Measurements from ENCODE around the gene TMEM126B. TPM values are rescaled to one million over a fixed set of nuclear protein-coding genes. Genes with fewer than 3 reads are reported as not detected.

Gene TMEM126B
- total RNA-seq, 3 donors from 2014 or later (not counting 1 experiment from before 2014, with no cell fraction given), result 29.4 to 38.6 (median 31.2) TPM

GRCh38 chr11:85673393-85673792 is 45.0 kb downstream of the TMEM126B start:
- no peaks in the 10 kb centered on the region for H3K9me3 Mint-ChIP-seq
- 84% methylated on average over 3 of the region's 3 CpGs for WGBS (ENCODE audit: insufficient coverage)
- no peak overlapping the region for H3K4me3 ChIP-seq (ENCODE audit: low read length)
- no peaks in the 10 kb centered on the region for H3K4me1 Mint-ChIP-seq
- no peaks in the 10 kb centered on the region for H3K36me3 ChIP-seq (ENCODE audit: control insufficient read depth, insufficient read depth, low read length)
- H3K9me3 ChIP-seq (ENCODE audit: control insufficient read depth, insufficient read depth, low read length), result no peaks in the 10 kb centered on the region
- no peaks in the 10 kb centered on the region for H3K27me3 ChIP-seq (ENCODE audit: control insufficient read depth, insufficient read depth, low read length)
- intact Hi-C loops (cut with micrococcal nuclease), result no loop called here
- no peak overlapping the region for H3K27ac ChIP-seq (ENCODE audit: low read length)
- H3K4me1 ChIP-seq (ENCODE audit: control insufficient read depth, insufficient read depth, low read length), result no peaks in the 10 kb centered on the region
- ATAC-seq, result no peak
- no peak for DNase-seq
- no peak overlapping the region for H3K27ac Mint-ChIP-seq
- TF ChIP-seq, protein P1, sequence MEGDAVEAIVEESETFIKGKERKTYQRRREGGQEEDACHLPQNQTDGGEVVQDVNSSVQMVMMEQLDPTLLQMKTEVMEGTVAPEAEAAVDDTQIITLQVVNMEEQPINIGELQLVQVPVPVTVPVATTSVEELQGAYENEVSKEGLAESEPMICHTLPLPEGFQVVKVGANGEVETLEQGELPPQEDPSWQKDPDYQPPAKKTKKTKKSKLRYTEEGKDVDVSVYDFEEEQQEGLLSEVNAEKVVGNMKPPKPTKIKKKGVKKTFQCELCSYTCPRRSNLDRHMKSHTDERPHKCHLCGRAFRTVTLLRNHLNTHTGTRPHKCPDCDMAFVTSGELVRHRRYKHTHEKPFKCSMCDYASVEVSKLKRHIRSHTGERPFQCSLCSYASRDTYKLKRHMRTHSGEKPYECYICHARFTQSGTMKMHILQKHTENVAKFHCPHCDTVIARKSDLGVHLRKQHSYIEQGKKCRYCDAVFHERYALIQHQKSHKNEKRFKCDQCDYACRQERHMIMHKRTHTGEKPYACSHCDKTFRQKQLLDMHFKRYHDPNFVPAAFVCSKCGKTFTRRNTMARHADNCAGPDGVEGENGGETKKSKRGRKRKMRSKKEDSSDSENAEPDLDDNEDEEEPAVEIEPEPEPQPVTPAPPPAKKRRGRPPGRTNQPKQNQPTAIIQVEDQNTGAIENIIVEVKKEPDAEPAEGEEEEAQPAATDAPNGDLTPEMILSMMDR (IDR thresholded peaks at IDR 0.05), result no peak
- no peaks in the 10 kb centered on the region for H3K36me3 Mint-ChIP-seq
- H3K27me3 Mint-ChIP-seq (ENCODE audit: low read depth in 2 of 2), result peaks cover 4 to 7% of the 10 kb centered on the region in 2 donors
- no peak overlapping the region for H3K4me3 Mint-ChIP-seq

- ATAC-seq (no peak), DNase-seq (no peak)
- no peak overlapping the region for H3K4me3 ChIP-seq (ENCODE audit: low read length)
- no peaks in the 10 kb centered on the region for H3K9me3 ChIP-seq (ENCODE audit: control insufficient read depth, insufficient read depth, low read length)
- Mint-ChIP-seq H3K27me3 (ENCODE audit: low read depth in 2 of 2) (peaks cover 0 to 2% of the 10 kb centered on the region in 2 donors), H3K9me3 (no peaks in the 10 kb centered on the region), H3K27ac (no peak overlapping the region), H3K4me3 (no peak overlapping the region), H3K4me1 (peaks cover 21 to 22% of the 10 kb centered on the region in 2 donors), H3K36me3 (no peaks in the 10 kb centered on the region)
- TF ChIP-seq, protein P1 (IDR thresholded peaks at IDR 0.05), result no peak
- peaks cover 5% of the 10 kb centered on the region for H3K4me1 ChIP-seq (ENCODE audit: control insufficient read depth, insufficient read depth, low read length)
- WGBS (ENCODE audit: insufficient coverage), result 100% methylated on average over 2 of the region's 4 CpGs
- H3K27me3 ChIP-seq (ENCODE audit: control insufficient read depth, insufficient read depth, low read length), result no peaks in the 10 kb centered on the region
- H3K27ac ChIP-seq (ENCODE audit: low read length), result no peak overlapping the region
- no peaks in the 10 kb centered on the region for H3K36me3 ChIP-seq (ENCODE audit: control insufficient read depth, insufficient read depth, low read length)
- intact Hi-C loops (cut with micrococcal nuclease), result no loop called here
Observed at GRCh38 chr11:85679576-85679975, 51.2 kb downstream of the TMEM126B start.

DNA sequence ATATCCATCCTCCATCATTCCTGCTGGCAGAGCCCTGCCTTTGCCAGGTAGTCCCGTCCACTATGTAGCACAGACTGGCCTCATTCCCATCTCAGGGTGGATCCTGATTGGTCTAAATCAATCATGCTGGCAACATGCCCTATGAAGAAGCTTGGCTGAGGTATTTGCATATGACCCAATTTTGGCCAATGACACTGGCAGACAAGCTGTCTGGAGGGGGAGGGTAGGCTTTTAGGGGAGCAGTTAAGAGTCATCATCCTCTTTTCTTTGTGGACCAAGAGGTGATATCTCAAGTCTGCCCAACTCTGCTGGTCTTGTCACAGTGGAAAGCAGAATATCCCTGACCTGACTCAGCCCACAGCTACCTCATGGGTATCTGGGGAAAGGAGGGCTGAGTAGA is 52.5 kb downstream of the TMEM126B start:
- peak; percentile 55 to 79 (median 67) for ATAC-seq
- WGBS (ENCODE audit: insufficient coverage), result 100% methylated on average over 1 of the region's 1 CpG
- H3K36me3 Mint-ChIP-seq, result no peaks in the 10 kb centered on the region

More for the DNA sequence above, 52.5 kb downstream of the TMEM126B start:
- peaks cover 26 to 31% of the 10 kb centered on the region in 2 donors for H3K4me1 Mint-ChIP-seq
- H3K4me3 Mint-ChIP-seq, result no peak overlapping the region
- Histone ChIP-seq H3K9me3 (ENCODE audit: control insufficient read depth, insufficient read depth, low read length) (no peaks in the 10 kb centered on the region), H3K27me3 (ENCODE audit: control insufficient read depth, insufficient read depth, low read length) (no peaks in the 10 kb centered on the region), H3K36me3 (ENCODE audit: control insufficient read depth, insufficient read depth, low read length) (no peaks in the 10 kb centered on the region), H3K27ac (ENCODE audit: low read length) (no peak overlapping the region), H3K4me1 (ENCODE audit: control insufficient read depth, insufficient read depth, low read length) (peaks cover 5% of the 10 kb centered on the region), H3K4me3 (ENCODE audit: low read length) (no peak overlapping the region)
- peak in 1 of 2 donors; percentile 21 for DNase-seq
- H3K9me3 Mint-ChIP-seq, result no peaks in the 10 kb centered on the region
- intact Hi-C loops (cut with micrococcal nuclease), result no loop called here
- H3K27ac Mint-ChIP-seq, result peak overlapping the region in 1 of 2 donors; percentile 29
- TF ChIP-seq, protein P1 (IDR thresholded peaks at IDR 0.05), result no peak
- no peaks in the 10 kb centered on the region for H3K27me3 Mint-ChIP-seq (ENCODE audit: low read depth in 2 of 2)

Measured in natural killer cell (primary cell).